ENCODE measurements around the gene DLEC1.

Gene DLEC1

DNA sequence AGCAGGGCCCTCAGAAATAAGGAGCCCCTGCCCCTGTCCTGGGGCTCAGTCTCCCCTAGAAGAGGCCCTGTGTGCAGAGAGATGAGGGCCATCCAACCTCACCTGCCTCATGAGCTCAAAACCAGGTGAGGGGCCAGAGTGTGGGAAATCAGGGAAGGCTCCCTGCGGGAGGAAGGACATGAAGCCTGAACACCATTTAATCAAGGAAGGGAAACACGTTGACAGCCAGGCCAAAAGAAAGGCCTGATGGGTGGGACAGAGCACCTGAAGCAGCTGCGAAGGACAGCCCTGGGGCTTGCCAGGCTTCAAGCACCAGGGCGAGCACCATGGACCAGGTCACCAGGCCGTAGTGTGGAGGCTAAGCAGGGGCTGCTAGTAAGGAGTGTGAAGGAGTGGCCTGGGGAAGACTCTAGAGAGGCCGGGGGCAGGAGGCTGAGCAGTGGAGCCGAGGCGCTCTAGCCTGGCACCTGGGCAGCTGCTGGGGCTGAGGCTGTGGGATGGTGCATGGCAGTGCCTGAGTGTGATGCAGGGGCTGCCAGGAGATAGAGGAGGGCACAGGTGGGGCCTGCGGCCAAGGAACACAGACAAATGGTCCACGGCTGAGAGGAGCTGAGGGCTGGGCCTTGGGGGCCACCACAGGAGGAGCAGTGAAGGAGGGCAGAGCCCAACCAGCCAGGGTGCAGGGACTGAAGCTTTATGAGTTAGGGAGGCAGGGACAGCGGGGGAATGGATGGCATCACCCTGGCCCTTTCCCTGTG is 81.9 kb downstream of the DLEC1 start:
- Histone ChIP-seq H3K4me3 (ENCODE audit: low read depth, low read length) (no peak overlapping the region), H3K27ac (no peak overlapping the region), H2AFZ (no peak overlapping the region), H3K27me3 (ENCODE audit: control insufficient read depth, insufficient read depth, low read length) (no peaks in the 10 kb centered on the region), H3K36me3 (ENCODE audit: control insufficient read depth, insufficient read depth, low read length) (no peaks in the 10 kb centered on the region), H3K9ac (no peak overlapping the region), H3K9me3 (ENCODE audit: control insufficient read depth, low read length) (no peaks in the 10 kb centered on the region), H3K79me2 (no peaks in the 10 kb centered on the region), H3K4me2 (ENCODE audit: low read length) (no peak overlapping the region), H3K4me1 (no peaks in the 10 kb centered on the region)
- TF ChIP-seq, protein P1, sequence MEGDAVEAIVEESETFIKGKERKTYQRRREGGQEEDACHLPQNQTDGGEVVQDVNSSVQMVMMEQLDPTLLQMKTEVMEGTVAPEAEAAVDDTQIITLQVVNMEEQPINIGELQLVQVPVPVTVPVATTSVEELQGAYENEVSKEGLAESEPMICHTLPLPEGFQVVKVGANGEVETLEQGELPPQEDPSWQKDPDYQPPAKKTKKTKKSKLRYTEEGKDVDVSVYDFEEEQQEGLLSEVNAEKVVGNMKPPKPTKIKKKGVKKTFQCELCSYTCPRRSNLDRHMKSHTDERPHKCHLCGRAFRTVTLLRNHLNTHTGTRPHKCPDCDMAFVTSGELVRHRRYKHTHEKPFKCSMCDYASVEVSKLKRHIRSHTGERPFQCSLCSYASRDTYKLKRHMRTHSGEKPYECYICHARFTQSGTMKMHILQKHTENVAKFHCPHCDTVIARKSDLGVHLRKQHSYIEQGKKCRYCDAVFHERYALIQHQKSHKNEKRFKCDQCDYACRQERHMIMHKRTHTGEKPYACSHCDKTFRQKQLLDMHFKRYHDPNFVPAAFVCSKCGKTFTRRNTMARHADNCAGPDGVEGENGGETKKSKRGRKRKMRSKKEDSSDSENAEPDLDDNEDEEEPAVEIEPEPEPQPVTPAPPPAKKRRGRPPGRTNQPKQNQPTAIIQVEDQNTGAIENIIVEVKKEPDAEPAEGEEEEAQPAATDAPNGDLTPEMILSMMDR (IDR thresholded peaks at IDR 0.05): no peak

DNA sequence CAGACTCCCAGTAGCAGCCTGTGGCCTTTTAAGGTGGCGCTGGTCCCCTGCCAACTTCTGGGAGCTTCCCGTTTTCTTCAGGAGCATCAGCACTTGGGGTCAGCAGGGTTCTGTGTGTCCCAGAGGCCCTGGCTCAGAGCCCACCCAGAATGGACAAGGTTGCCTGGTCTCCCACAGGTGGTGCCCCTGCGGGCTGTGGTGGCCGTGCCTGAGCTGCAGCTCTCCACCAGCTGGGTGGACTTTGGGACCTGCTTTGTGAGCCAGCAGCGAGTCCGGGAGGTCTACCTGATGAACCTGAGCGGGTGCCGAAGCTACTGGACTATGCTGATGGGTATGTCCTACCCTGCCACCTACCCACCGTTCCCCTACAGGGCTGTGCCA is 82.4 kb downstream of the DLEC1 start:
- H2AFZ ChIP-seq: no peak overlapping the region
- no peak overlapping the region for H3K4me2 ChIP-seq (ENCODE audit: low read length)
- H3K9me3 ChIP-seq (ENCODE audit: control insufficient read depth, low read length): no peaks in the 10 kb centered on the region
- no peak overlapping the region for H3K9ac ChIP-seq
- H3K36me3 ChIP-seq (ENCODE audit: control insufficient read depth, insufficient read depth, low read length): no peaks in the 10 kb centered on the region
- no peaks in the 10 kb centered on the region for H3K79me2 ChIP-seq
- no peaks in the 10 kb centered on the region for H3K27me3 ChIP-seq (ENCODE audit: control insufficient read depth, insufficient read depth, low read length)
- no peak overlapping the region for H3K4me3 ChIP-seq (ENCODE audit: low read depth, low read length)
- no peaks in the 10 kb centered on the region for H3K4me1 ChIP-seq
- H3K27ac ChIP-seq: no peak overlapping the region
- TF ChIP-seq, protein P1 (IDR thresholded peaks at IDR 0.05): no peak

DNA sequence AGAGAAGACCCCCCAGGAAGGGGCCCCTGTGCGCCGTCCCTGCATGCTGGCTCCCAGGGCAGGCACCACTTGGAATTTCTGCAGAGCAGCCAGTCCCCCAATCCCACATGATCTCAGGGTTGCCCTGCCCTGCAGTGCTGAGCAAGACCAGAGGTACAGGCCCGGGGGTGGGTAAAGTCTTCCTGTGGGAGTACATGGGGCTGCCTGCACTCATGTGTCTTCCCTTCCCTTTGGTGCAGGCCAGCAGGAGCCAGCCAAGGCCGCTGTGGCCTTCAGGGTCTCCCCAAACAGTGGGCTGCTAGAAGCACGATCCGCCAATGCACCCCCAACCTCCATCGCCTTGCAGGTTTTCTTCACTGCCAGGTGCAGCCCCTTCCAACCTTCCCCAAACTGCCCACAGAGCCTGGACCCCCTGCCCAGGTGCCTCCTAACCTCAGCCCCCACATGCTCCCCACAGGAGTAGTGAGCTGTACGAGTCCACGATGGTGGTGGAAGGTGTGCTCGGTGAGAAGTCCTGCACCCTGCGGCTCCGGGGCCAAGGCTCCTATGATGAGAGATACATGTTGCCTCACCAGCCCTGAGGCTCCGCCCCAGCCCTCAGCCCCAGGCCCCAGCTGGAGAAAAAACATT is 82.9 kb downstream of the DLEC1 start:
- Histone ChIP-seq H3K4me3 (ENCODE audit: low read depth, low read length) (no peak overlapping the region), H3K27ac (no peak overlapping the region), H3K36me3 (ENCODE audit: control insufficient read depth, insufficient read depth, low read length) (no peaks in the 10 kb centered on the region), H2AFZ (no peak overlapping the region), H3K27me3 (ENCODE audit: control insufficient read depth, insufficient read depth, low read length) (no peaks in the 10 kb centered on the region), H3K9me3 (ENCODE audit: control insufficient read depth, low read length) (no peaks in the 10 kb centered on the region), H3K4me2 (ENCODE audit: low read length) (no peak overlapping the region), H3K79me2 (no peaks in the 10 kb centered on the region), H3K4me1 (no peaks in the 10 kb centered on the region), H3K9ac (no peak overlapping the region)
- TF ChIP-seq, protein P1 (IDR thresholded peaks at IDR 0.05): no peak

DNA sequence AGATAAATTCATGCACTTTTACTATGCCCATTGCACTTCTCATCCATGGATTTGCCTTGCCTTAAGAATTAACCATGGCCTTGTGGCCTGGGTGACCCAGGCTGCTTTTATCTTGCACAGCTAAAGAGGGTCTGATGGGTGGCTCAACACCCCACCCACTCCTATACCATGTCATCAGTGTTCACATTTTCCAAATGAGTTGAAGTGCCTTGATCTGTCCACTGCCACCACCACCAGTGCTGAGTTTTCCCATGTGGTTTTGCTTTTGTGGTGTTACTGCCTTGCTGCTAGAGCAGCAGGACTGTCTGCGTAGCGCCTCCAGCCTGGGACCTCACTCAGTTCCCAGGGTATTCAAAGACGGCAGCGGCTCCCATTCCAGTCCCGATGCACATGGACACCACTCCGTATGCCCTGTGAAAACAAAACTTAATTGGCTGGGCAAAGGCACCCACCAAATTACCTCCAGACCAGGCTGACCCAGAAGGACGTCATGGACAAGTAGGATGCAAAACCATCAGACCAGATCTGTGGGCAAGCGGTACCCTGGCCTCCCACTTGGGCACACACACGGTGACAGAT is 83.8 kb downstream of the DLEC1 start:
- TF ChIP-seq, protein P1 (IDR thresholded peaks at IDR 0.05): no peak
- Histone ChIP-seq H3K9ac (no peak overlapping the region), H3K4me3 (ENCODE audit: low read depth, low read length) (no peak overlapping the region), H3K36me3 (ENCODE audit: control insufficient read depth, insufficient read depth, low read length) (no peaks in the 10 kb centered on the region), H3K79me2 (no peaks in the 10 kb centered on the region), H3K27ac (no peak overlapping the region), H2AFZ (no peak overlapping the region), H3K27me3 (ENCODE audit: control insufficient read depth, insufficient read depth, low read length) (no peaks in the 10 kb centered on the region), H3K4me2 (ENCODE audit: low read length) (no peak overlapping the region), H3K4me1 (no peaks in the 10 kb centered on the region), H3K9me3 (ENCODE audit: control insufficient read depth, low read length) (no peaks in the 10 kb centered on the region)
